ENCODE results near the gene GALNT14. TPM values are rescaled to one million over a fixed set of nuclear protein-coding genes. Genes with fewer than 3 reads are reported as not detected.

GALNT14 gene
- total RNA-seq, 3 donors from 2014 or later (not counting 1 experiment from before 2014, with no cell fraction given) = 0.68 TPM; not detected in 2

- no peak overlapping the region for H3K4me3 Mint-ChIP-seq
- 92% methylated on average over 5 of the region's 5 CpGs for WGBS (ENCODE audit: insufficient coverage)
Measured at GRCh38 chr2:30903326-30903725, 234.9 kb downstream of the GALNT14 start.

DNA sequence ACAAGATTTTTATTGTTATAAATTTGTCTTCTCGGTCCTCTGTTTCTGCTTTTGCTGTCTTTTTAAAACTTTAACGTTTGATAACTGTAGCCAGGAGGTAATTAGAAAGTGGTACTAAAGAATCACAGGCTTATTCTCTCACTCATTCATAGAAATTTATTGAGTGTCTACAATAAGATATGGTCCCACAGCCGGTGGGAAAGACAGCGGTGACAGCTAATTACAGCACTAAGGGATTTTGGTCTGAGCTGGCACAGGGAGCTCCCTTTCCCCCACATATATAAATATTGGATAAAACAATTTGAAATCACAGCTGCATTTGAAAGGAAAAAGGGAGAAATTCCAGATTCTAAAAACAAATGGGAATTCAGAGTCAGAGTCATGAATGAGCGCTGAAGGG, 237.9 kb downstream of the GALNT14 start:
- Mint-ChIP-seq H3K9me3 (no peaks in the 10 kb centered on the region), H3K27me3 (ENCODE audit: low read depth in 2 of 2) (peaks cover 5 to 13% of the 10 kb centered on the region in 2 donors), H3K27ac (no peak overlapping the region), H3K4me3 (no peak overlapping the region), H3K36me3 (no peaks in the 10 kb centered on the region), H3K4me1 (no peaks in the 10 kb centered on the region)
- DNase-seq (no peak), ATAC-seq (no peak)
- Histone ChIP-seq H3K4me3 (ENCODE audit: low read length) (no peak overlapping the region), H3K27ac (ENCODE audit: low read length) (no peak overlapping the region), H3K27me3 (ENCODE audit: control insufficient read depth, insufficient read depth, low read length) (no peaks in the 10 kb centered on the region), H3K9me3 (ENCODE audit: control insufficient read depth, insufficient read depth, low read length) (no peaks in the 10 kb centered on the region), H3K36me3 (ENCODE audit: control insufficient read depth, insufficient read depth, low read length) (no peaks in the 10 kb centered on the region), H3K4me1 (ENCODE audit: control insufficient read depth, insufficient read depth, low read length) (no peaks in the 10 kb centered on the region)
- intact Hi-C loops (cut with micrococcal nuclease) = no loop called here
- TF ChIP-seq, protein P1, sequence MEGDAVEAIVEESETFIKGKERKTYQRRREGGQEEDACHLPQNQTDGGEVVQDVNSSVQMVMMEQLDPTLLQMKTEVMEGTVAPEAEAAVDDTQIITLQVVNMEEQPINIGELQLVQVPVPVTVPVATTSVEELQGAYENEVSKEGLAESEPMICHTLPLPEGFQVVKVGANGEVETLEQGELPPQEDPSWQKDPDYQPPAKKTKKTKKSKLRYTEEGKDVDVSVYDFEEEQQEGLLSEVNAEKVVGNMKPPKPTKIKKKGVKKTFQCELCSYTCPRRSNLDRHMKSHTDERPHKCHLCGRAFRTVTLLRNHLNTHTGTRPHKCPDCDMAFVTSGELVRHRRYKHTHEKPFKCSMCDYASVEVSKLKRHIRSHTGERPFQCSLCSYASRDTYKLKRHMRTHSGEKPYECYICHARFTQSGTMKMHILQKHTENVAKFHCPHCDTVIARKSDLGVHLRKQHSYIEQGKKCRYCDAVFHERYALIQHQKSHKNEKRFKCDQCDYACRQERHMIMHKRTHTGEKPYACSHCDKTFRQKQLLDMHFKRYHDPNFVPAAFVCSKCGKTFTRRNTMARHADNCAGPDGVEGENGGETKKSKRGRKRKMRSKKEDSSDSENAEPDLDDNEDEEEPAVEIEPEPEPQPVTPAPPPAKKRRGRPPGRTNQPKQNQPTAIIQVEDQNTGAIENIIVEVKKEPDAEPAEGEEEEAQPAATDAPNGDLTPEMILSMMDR (IDR thresholded peaks at IDR 0.05) = no peak
- 100% methylated on average over 1 of the region's 5 CpGs for WGBS (ENCODE audit: insufficient coverage)

More at GRCh38 chr2:30903326-30903725, 234.9 kb downstream of the GALNT14 start:
- no peak overlapping the region for H3K4me3 ChIP-seq (ENCODE audit: low read length)
- H3K27ac ChIP-seq (ENCODE audit: low read length) = no peak overlapping the region
- Mint-ChIP-seq H3K27ac (no peak overlapping the region), H3K36me3 (no peaks in the 10 kb centered on the region), H3K27me3 (ENCODE audit: low read depth in 2 of 2) (peaks cover 5 to 7% of the 10 kb centered on the region in 2 donors), H3K4me1 (no peaks in the 10 kb centered on the region), H3K9me3 (no peaks in the 10 kb centered on the region)
- DNase-seq (no peak), ATAC-seq (no peak)
- intact Hi-C loops (cut with micrococcal nuclease) = no loop called here
- H3K27me3 ChIP-seq (ENCODE audit: control insufficient read depth, insufficient read depth, low read length) = no peaks in the 10 kb centered on the region
- TF ChIP-seq, protein P1 (IDR thresholded peaks at IDR 0.05) = no peak
- H3K36me3 ChIP-seq (ENCODE audit: control insufficient read depth, insufficient read depth, low read length) = no peaks in the 10 kb centered on the region
- no peaks in the 10 kb centered on the region for H3K4me1 ChIP-seq (ENCODE audit: control insufficient read depth, insufficient read depth, low read length)
- no peaks in the 10 kb centered on the region for H3K9me3 ChIP-seq (ENCODE audit: control insufficient read depth, insufficient read depth, low read length)

GRCh38 chr2:30899516-30900054, 238.7 kb downstream of the GALNT14 start:
- no peaks in the 10 kb centered on the region for H3K4me1 ChIP-seq (ENCODE audit: control insufficient read depth, insufficient read depth, low read length)
- no peaks in the 10 kb centered on the region for H3K27me3 ChIP-seq (ENCODE audit: control insufficient read depth, insufficient read depth, low read length)
- Mint-ChIP-seq H3K4me1 (no peaks in the 10 kb centered on the region), H3K27ac (no peak overlapping the region), H3K36me3 (no peaks in the 10 kb centered on the region), H3K27me3 (ENCODE audit: low read depth in 2 of 2) (peaks cover 8 to 20% of the 10 kb centered on the region in 2 donors), H3K9me3 (no peaks in the 10 kb centered on the region), H3K4me3 (no peak overlapping the region)
- intact Hi-C loops (cut with micrococcal nuclease) = no loop called here
- 92% methylated on average over 9 of the region's 14 CpGs for WGBS (ENCODE audit: insufficient coverage)
- no peak for ATAC-seq
- H3K36me3 ChIP-seq (ENCODE audit: control insufficient read depth, insufficient read depth, low read length) = no peaks in the 10 kb centered on the region
- no peak for DNase-seq
- H3K27ac ChIP-seq (ENCODE audit: low read length) = no peak overlapping the region
- H3K9me3 ChIP-seq (ENCODE audit: control insufficient read depth, insufficient read depth, low read length) = no peaks in the 10 kb centered on the region
- no peak overlapping the region for H3K4me3 ChIP-seq (ENCODE audit: low read length)
- TF ChIP-seq, protein P1 (IDR thresholded peaks at IDR 0.05) = no peak

DNA sequence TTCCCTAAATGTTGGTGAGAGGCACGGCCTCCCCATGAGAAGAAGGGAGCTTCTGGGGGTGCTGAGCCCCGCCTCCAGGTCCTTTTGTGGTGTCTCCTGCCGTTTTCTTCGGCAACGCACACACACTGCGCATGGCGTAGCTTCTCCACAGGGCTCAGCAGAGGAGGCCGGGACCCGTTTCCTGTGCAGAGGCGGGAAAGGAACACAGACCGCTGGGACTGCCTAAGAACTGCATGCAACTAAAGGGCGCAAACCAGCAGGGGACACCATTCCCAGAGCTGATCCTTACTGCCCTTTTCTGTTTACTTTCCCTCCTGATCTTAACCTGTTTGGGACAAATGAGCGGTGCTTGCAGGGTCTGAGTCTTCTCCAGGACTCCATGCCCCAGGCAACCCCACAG, 240.7 kb downstream of the GALNT14 start:
- Histone ChIP-seq H3K4me3 (ENCODE audit: low read length) (no peak overlapping the region), H3K9me3 (ENCODE audit: control insufficient read depth, insufficient read depth, low read length) (no peaks in the 10 kb centered on the region), H3K27ac (ENCODE audit: low read length) (no peak overlapping the region), H3K27me3 (ENCODE audit: control insufficient read depth, insufficient read depth, low read length) (no peaks in the 10 kb centered on the region), H3K4me1 (ENCODE audit: control insufficient read depth, insufficient read depth, low read length) (no peaks in the 10 kb centered on the region), H3K36me3 (ENCODE audit: control insufficient read depth, insufficient read depth, low read length) (no peaks in the 10 kb centered on the region)
- WGBS (ENCODE audit: insufficient coverage) = 96% methylated on average over 13 of the region's 13 CpGs
- TF ChIP-seq, protein P1 (IDR thresholded peaks at IDR 0.05) = no peak
- ATAC-seq = no peak
- no peak for DNase-seq
- H3K4me1 Mint-ChIP-seq = no peaks in the 10 kb centered on the region
- no peak overlapping the region for H3K27ac Mint-ChIP-seq
- no peaks in the 10 kb centered on the region for H3K36me3 Mint-ChIP-seq
- H3K4me3 Mint-ChIP-seq = no peak overlapping the region
- no peaks in the 10 kb centered on the region for H3K9me3 Mint-ChIP-seq
- intact Hi-C loops (cut with micrococcal nuclease) = no loop called here
- H3K27me3 Mint-ChIP-seq (ENCODE audit: low read depth in 2 of 2) = peaks cover 8 to 28% of the 10 kb centered on the region in 2 donors
